Keratinocyte (primary cell): ENCODE results near the gene AP3B1. TPM values are rescaled to one million over a fixed set of nuclear protein-coding genes. Genes with fewer than 3 reads are reported as not detected.

Experiments
- DNase-seq: peaks from one replicate; pipeline ENCODE4 v3.0.0-alpha.2; 2011; ENCODE audit warnings: low read depth, missing footprints, low spot score
- FAIRE-seq: peaks from 2 replicates; lab custom pipeline; 2011; peaks lifted over from hg19 to GRCh38; lab: Jason Lieb, UNC
- H2AFZ ChIP-seq: 2 replicates; pipeline ENCODE4 v1.6.0; 2012; ENCODE audit warnings: low read length, control low read depth, inconsistent platforms; ENCODE audit not compliant: control insufficient read depth
- H3K27ac ChIP-seq: 2 replicates; pipeline ENCODE4 v1.5.1; 2011; ENCODE audit warnings: low read length; ENCODE audit not compliant: control insufficient read depth, insufficient read depth
- H3K27me3 ChIP-seq: 3 replicates; pipeline ENCODE4 v1.6.0; 2011; ENCODE audit warnings: low read length; ENCODE audit not compliant: control insufficient read depth, insufficient read depth; ENCODE audit errors: extremely low read depth
- H3K36me3 ChIP-seq, 2 experiments: 2 replicates in 1 of 2; 3 replicates in 1 of 2; pipeline ENCODE4 v1.5.1; 2011; ENCODE audit warnings: low read length in 2 of 2, mild to moderate bottlenecking in 1 of 2; ENCODE audit not compliant: control insufficient read depth in 2 of 2, insufficient read depth in 2 of 2; ENCODE audit errors: extremely low read depth in 1 of 2
- H3K4me1 ChIP-seq: 3 replicates; pipeline ENCODE4 v1.5.1; 2011; ENCODE audit warnings: low read length; ENCODE audit not compliant: control insufficient read depth, insufficient read depth; ENCODE audit errors: extremely low read depth
- H3K4me2 ChIP-seq: 3 replicates; pipeline ENCODE4 v1.6.0; 2011; ENCODE audit warnings: low read depth, low read length; ENCODE audit not compliant: control insufficient read depth, insufficient read depth; ENCODE audit errors: extremely low read depth
- H3K4me3 ChIP-seq, 3 experiments: fragments of 200-600 bp in 1 of 3; sonication (generic) in 1 of 3; 2 replicates in 2 of 3; 3 replicates in 1 of 3; pipeline ENCODE4 v1.5.1; 2011 to 2016; ENCODE audit warnings: low read length in 3 of 3, mild to moderate bottlenecking in 3 of 3, control low read depth in 2 of 3, inconsistent platforms in 1 of 3, low read depth in 1 of 3, mixed read lengths in 1 of 3, mixed run types in 1 of 3, moderate library complexity in 1 of 3; ENCODE audit not compliant: control insufficient read depth in 2 of 3, insufficient read depth in 2 of 3; ENCODE audit errors: extremely low read depth in 1 of 3
- H3K79me2 ChIP-seq: 2 replicates; pipeline ENCODE4 v1.6.0; 2012; ENCODE audit warnings: low read length; ENCODE audit not compliant: control insufficient read depth, insufficient read depth
- H3K9ac ChIP-seq: 3 replicates; pipeline ENCODE4 v1.6.0; 2011; ENCODE audit warnings: low read length; ENCODE audit not compliant: control insufficient read depth, insufficient read depth; ENCODE audit errors: extremely low read depth
- H3K9me1 ChIP-seq: 3 replicates; pipeline ENCODE4 v1.6.0; 2011; ENCODE audit warnings: low read length; ENCODE audit not compliant: control insufficient read depth, insufficient read depth; ENCODE audit errors: extremely low read depth
- H3K9me3 ChIP-seq: 2 replicates; pipeline ENCODE4 v1.5.1; 2012; ENCODE audit warnings: low read depth, low read length; ENCODE audit not compliant: control insufficient read depth
- H4K20me1 ChIP-seq: 3 replicates; pipeline ENCODE4 v1.6.0; 2011; ENCODE audit warnings: low read length; ENCODE audit not compliant: control insufficient read depth, insufficient read depth; ENCODE audit errors: extremely low read depth
- EZH2 ChIP-seq: IDR thresholded peaks from one replicate; pipeline ENCODE4 v1.6.1; 2012; ENCODE audit warnings: inconsistent platforms, mild to moderate bottlenecking, low read length, moderate library complexity
- dilution Hi-C: fragments of 300-500 bp; cut with MboI; formaldehyde crosslinking; loops from one replicate; pipeline ENCODE4 v1.7.0; 2020; ENCODE audit warnings: low sequenced_read_pairs; ENCODE audit not compliant: extremely low pct_ligation_motif_present
- polyA plus RNA-seq, 5 experiments: library from polyadenylated mRNA; depleted of rRNA in 3 of 5; stranded (reverse) in 3 of 5; stranded (forward) in 1 of 5; unstranded in 1 of 5; fragments of >200 nt; gene quantifications; 1 replicate in 1 of 5; 2 replicates in 3 of 5; 3 replicates in 1 of 5; pipeline versions ENCODE4 v1.2.1 to v1.2.3, GENCODE V29; 2011 to 2012; ENCODE audit warnings: missing spikeins in 2 of 5, low read depth in 1 of 5, low replicate concordance in 1 of 5
- TF ChIP-seq, protein P1 (sequence below), 3 experiments: IDR thresholded peaks in 1 of 3; conservative IDR thresholded peaks in 1 of 3; optimal IDR thresholded peaks in 1 of 3; 2 replicates in 2 of 3; 3 replicates in 1 of 3; pipeline versions ENCODE3 to v1.5.1; 2011; ENCODE audit warnings: low read length in 3 of 3, mild to moderate bottlenecking in 3 of 3, moderate library complexity in 2 of 3, control low read depth in 1 of 3, inconsistent platforms in 1 of 3; ENCODE audit not compliant: insufficient read depth in 2 of 3; ENCODE audit errors: extremely low read depth in 1 of 3

The AP3B1 gene
- polyA plus RNA-seq, 1 donor (not counting 4 experiments of a cell fraction or from before 2014, with no cell fraction given), result 65.1 TPM

- TF ChIP-seq, protein P1, sequence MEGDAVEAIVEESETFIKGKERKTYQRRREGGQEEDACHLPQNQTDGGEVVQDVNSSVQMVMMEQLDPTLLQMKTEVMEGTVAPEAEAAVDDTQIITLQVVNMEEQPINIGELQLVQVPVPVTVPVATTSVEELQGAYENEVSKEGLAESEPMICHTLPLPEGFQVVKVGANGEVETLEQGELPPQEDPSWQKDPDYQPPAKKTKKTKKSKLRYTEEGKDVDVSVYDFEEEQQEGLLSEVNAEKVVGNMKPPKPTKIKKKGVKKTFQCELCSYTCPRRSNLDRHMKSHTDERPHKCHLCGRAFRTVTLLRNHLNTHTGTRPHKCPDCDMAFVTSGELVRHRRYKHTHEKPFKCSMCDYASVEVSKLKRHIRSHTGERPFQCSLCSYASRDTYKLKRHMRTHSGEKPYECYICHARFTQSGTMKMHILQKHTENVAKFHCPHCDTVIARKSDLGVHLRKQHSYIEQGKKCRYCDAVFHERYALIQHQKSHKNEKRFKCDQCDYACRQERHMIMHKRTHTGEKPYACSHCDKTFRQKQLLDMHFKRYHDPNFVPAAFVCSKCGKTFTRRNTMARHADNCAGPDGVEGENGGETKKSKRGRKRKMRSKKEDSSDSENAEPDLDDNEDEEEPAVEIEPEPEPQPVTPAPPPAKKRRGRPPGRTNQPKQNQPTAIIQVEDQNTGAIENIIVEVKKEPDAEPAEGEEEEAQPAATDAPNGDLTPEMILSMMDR (optimal IDR thresholded peaks at IDR 0.05 in 1 of 3, IDR thresholded peaks at IDR 0.05 in 1 of 3, conservative IDR thresholded peaks at IDR 0.05 in 1 of 3; ENCODE audit: extremely low read depth in 1 of 3, insufficient read depth in 2 of 3, low read length in 3 of 3), result no peak
- no peak for TF ChIP-seq EZH2
- dilution Hi-C loops, result no loop called here
- Histone ChIP-seq H3K4me2 (no peak overlapping the region), H3K79me2 (no peaks in the 10 kb centered on the region), H3K9me3 (no peaks in the 10 kb centered on the region), H2AFZ (no peak overlapping the region), H3K4me3 (no peak overlapping the region), H3K4me1 (no peaks in the 10 kb centered on the region), H3K9me1 (no peaks in the 10 kb centered on the region), H4K20me1 (no peaks in the 10 kb centered on the region), H3K27ac (no peak overlapping the region), H3K36me3 (peaks cover 5 to 13% of the 10 kb centered on the region in 2 experiments), H3K27me3 (no peaks in the 10 kb centered on the region), H3K9ac (no peak overlapping the region)
- DNase-seq (no peak), FAIRE-seq (no peak)
Measured at GRCh38 chr5:78157001-78157400, 137.5 kb downstream of the AP3B1 start.

- Histone ChIP-seq H3K36me3 (peaks cover 8 to 13% of the 10 kb centered on the region in 2 experiments), H3K9me3 (no peaks in the 10 kb centered on the region), H4K20me1 (no peaks in the 10 kb centered on the region), H3K9ac (no peak overlapping the region), H3K4me2 (no peak overlapping the region), H3K4me1 (no peaks in the 10 kb centered on the region), H3K9me1 (no peaks in the 10 kb centered on the region), H3K79me2 (no peaks in the 10 kb centered on the region), H3K27ac (no peak overlapping the region), H2AFZ (no peak overlapping the region), H3K27me3 (no peaks in the 10 kb centered on the region), H3K4me3 (no peak overlapping the region)
- FAIRE-seq, result no peak
- dilution Hi-C loops, result no loop called here
- no peak for TF ChIP-seq EZH2
- TF ChIP-seq, protein P1 (optimal IDR thresholded peaks at IDR 0.05 in 1 of 3, IDR thresholded peaks at IDR 0.05 in 1 of 3, conservative IDR thresholded peaks at IDR 0.05 in 1 of 3; ENCODE audit: extremely low read depth in 1 of 3, insufficient read depth in 2 of 3, low read length in 3 of 3), result no peak
- no peak for DNase-seq
Measured at GRCh38 chr5:78151594-78152271, 142.8 kb downstream of the AP3B1 start.
